ENCODE measurements around the gene IQGAP2. TPM values are rescaled to one million over a fixed set of nuclear protein-coding genes. Genes with fewer than 3 reads are reported as not detected.
A peak's percentile ranks its signal among the peaks of the same experiment; 100 is the strongest.
"Not testable (repeated sequence)": the region's sequence is repeated elsewhere in the genome, so short reads cannot be mapped to it uniquely, and the experiment has no call there.

Gene IQGAP2
- total and polyA plus RNA-seq, 2 donors from 2014 or later = 23.2 to 35.8 TPM

DNA sequence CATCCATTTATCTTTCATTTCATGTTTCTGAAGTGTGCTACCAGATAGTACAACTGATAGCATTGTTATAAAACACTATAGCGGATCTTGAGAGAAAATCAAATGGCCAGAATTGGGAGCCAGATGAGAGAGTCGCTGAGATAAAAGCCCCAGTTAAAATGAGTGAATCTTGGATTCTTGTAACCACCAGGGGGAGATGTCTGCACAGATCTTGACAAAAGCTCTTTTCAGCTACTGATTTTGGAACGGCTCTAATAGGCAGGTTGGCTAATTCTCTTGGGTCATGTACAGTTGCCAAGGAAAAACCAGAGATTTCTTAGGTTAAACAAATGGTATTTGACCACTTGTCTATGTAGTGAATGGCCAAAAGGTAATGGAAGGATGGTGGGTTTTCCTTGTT is 198.4 kb downstream of the IQGAP2 start:
- FAIRE-seq (peak; percentile 80), DNase-seq (peak in 2 of 5 donors; percentile 58 to 81)
- H3K36me3 ChIP-seq (ENCODE audit: control insufficient read depth in 2 of 3, insufficient read depth in 3 of 3, low read length in 3 of 3) = no peaks in the 10 kb centered on the region
- H3K9me3 ChIP-seq (ENCODE audit: control insufficient read depth in 2 of 3, insufficient read depth in 1 of 3, low read length in 3 of 3) = no peaks in the 10 kb centered on the region
- H3K4me1 ChIP-seq (ENCODE audit: control insufficient read depth in 2 of 3, insufficient read depth in 2 of 3, low read depth in 1 of 3, low read length in 3 of 3) = no peaks in the 10 kb centered on the region
- H3K27me3 ChIP-seq (ENCODE audit: control insufficient read depth, insufficient read depth, low read length) = no peaks in the 10 kb centered on the region
- H3K27ac ChIP-seq (ENCODE audit: low read depth in 2 of 2, low read length in 2 of 2) = no peak overlapping the region
- intact Hi-C loops (cut with DNase I) = no loop called here
- H3K4me3 ChIP-seq (ENCODE audit: low read length in 3 of 3) = no peak overlapping the region
- H3K9ac ChIP-seq (ENCODE audit: low read length in 3 of 3) = no peak overlapping the region
- TF ChIP-seq, protein P1, sequence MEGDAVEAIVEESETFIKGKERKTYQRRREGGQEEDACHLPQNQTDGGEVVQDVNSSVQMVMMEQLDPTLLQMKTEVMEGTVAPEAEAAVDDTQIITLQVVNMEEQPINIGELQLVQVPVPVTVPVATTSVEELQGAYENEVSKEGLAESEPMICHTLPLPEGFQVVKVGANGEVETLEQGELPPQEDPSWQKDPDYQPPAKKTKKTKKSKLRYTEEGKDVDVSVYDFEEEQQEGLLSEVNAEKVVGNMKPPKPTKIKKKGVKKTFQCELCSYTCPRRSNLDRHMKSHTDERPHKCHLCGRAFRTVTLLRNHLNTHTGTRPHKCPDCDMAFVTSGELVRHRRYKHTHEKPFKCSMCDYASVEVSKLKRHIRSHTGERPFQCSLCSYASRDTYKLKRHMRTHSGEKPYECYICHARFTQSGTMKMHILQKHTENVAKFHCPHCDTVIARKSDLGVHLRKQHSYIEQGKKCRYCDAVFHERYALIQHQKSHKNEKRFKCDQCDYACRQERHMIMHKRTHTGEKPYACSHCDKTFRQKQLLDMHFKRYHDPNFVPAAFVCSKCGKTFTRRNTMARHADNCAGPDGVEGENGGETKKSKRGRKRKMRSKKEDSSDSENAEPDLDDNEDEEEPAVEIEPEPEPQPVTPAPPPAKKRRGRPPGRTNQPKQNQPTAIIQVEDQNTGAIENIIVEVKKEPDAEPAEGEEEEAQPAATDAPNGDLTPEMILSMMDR (IDR thresholded peaks at IDR 0.05; ENCODE audit: borderline replicate concordance, extremely low read depth, insufficient read depth) = peak; percentile 67

DNA sequence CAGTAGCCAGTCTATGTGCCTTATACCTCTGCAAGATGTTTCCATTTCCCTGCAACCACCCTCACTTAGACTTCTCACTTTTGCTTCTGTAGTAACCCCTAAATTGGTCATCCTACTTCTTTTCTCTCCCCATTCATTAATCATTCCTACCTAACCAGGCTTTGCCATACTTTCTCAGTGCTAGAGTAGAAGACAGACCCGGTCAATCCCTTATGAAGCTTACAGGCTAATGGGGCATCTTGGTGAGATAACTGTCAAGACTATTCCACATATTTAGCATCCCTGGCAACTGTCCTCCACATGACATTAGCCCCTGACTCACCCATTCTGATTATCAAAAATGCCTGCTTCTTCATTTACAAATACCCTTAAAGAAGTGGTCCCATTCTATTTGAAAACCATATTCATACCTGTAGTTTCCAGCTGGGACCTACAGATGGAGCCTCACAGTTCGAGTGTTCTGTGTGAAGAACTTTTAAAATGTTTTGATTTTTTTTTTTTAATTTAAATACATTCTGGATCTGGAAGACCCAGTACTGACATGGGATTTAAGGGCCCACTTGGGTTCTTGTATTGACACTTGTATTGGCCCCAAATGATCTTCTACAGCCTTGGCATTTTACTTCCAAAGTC is 199.1 kb downstream of the IQGAP2 start:
- Histone ChIP-seq H3K36me3 (ENCODE audit: control insufficient read depth in 2 of 3, insufficient read depth in 3 of 3, low read length in 3 of 3) (no peaks in the 10 kb centered on the region), H3K9ac (ENCODE audit: low read length in 3 of 3) (no peak overlapping the region), H3K9me3 (ENCODE audit: control insufficient read depth in 2 of 3, insufficient read depth in 1 of 3, low read length in 3 of 3) (no peaks in the 10 kb centered on the region), H3K27me3 (ENCODE audit: control insufficient read depth, insufficient read depth, low read length) (no peaks in the 10 kb centered on the region), H3K27ac (ENCODE audit: low read depth in 2 of 2, low read length in 2 of 2) (no peak overlapping the region), H3K4me3 (ENCODE audit: low read length in 3 of 3) (no peak overlapping the region), H3K4me1 (ENCODE audit: control insufficient read depth in 2 of 3, insufficient read depth in 2 of 3, low read depth in 1 of 3, low read length in 3 of 3) (no peaks in the 10 kb centered on the region)
- FAIRE-seq (no peak), DNase-seq (no peak)
- intact Hi-C loops (cut with DNase I) = no loop called here
- TF ChIP-seq, protein P1 (IDR thresholded peaks at IDR 0.05; ENCODE audit: borderline replicate concordance, extremely low read depth, insufficient read depth) = no peak

GRCh38 chr5:76603991-76604390 is 200.9 kb downstream of the IQGAP2 start:
- DNase-seq; H3K9me3 ChIP-seq (ENCODE audit: control insufficient read depth in 2 of 3, insufficient read depth in 1 of 3, low read length in 3 of 3); intact Hi-C loops (cut with DNase I); H3K4me3 ChIP-seq (ENCODE audit: low read length in 3 of 3); H3K36me3 ChIP-seq (ENCODE audit: control insufficient read depth in 2 of 3, insufficient read depth in 3 of 3, low read length in 3 of 3); H3K9ac ChIP-seq (ENCODE audit: low read length in 3 of 3); H3K27ac ChIP-seq (ENCODE audit: low read depth in 2 of 2, low read length in 2 of 2); H3K4me1 ChIP-seq (ENCODE audit: control insufficient read depth in 2 of 3, insufficient read depth in 2 of 3, low read depth in 1 of 3, low read length in 3 of 3); FAIRE-seq; H3K27me3 ChIP-seq (ENCODE audit: control insufficient read depth, insufficient read depth, low read length): not testable (repeated sequence)

GRCh38 chr5:76604838-76605237 is 201.8 kb downstream of the IQGAP2 start:
- Histone ChIP-seq H3K4me1 (ENCODE audit: control insufficient read depth in 2 of 3, insufficient read depth in 2 of 3, low read depth in 1 of 3, low read length in 3 of 3) (no peaks in the 10 kb centered on the region), H3K27me3 (ENCODE audit: control insufficient read depth, insufficient read depth, low read length) (no peaks in the 10 kb centered on the region), H3K9ac (ENCODE audit: low read length in 3 of 3) (no peak overlapping the region), H3K27ac (ENCODE audit: low read depth in 2 of 2, low read length in 2 of 2) (no peak overlapping the region), H3K9me3 (ENCODE audit: control insufficient read depth in 2 of 3, insufficient read depth in 1 of 3, low read length in 3 of 3) (no peaks in the 10 kb centered on the region), H3K36me3 (ENCODE audit: control insufficient read depth in 2 of 3, insufficient read depth in 3 of 3, low read length in 3 of 3) (no peaks in the 10 kb centered on the region), H3K4me3 (ENCODE audit: low read length in 3 of 3) (no peak overlapping the region)
- intact Hi-C loops (cut with DNase I) = loop anchor here (5.0 kb wide), 1 partner anchor 172 kb away; no protein-coding TSS in a partner anchor
- FAIRE-seq = no peak
- TF ChIP-seq, protein P1 (IDR thresholded peaks at IDR 0.05; ENCODE audit: borderline replicate concordance, extremely low read depth, insufficient read depth) = no peak
- DNase-seq = no peak

All from kidney (tissue), 14 donors.